Fibroblast of the conjunctiva (primary cell): Measurements from ENCODE around the gene NUP210L.

Experiments
- DNase-seq: peaks from one replicate; pipeline ENCODE4 v3.0.0-alpha.2; 2010; ENCODE audit warnings: low read depth

NUP210L gene

GRCh38 chr1:153944005-153944826 is 210.7 kb downstream of the NUP210L start:
- no peak for DNase-seq

GRCh38 chr1:153942766-153943549 is 211.9 kb downstream of the NUP210L start:
- no peak for DNase-seq
